GM19372 (cell line): ENCODE data around the gene MOB3B.

Source experiments
- ATAC-seq: cut with Tn5 transposase; IDR thresholded peaks from one replicate; pipeline ENCODE4 v1.9.1; 2021; ENCODE audit warnings: mild to moderate bottlenecking, low read depth, moderate library complexity; ENCODE audit not compliant: unreplicated experiment

The MOB3B gene

DNA sequence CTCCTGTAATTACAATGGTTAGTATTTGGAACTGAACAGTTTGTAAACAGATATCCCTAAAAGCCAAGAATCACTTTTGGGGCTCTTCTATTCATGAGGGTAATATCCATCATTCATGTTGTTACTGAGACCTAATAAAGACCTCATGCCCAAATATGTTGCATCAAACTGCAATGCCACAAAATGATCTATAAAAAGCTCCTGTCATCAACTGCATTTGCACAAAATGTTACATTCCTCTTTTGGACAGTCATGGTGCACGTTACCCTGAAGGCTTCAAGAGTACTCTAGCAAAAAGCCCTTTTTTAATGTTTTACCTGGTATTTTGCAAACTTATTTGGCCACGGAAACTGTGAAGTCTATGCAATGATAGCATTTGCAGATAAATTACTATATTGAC is 218.4 kb downstream of the MOB3B start:
- no peak for ATAC-seq

DNA sequence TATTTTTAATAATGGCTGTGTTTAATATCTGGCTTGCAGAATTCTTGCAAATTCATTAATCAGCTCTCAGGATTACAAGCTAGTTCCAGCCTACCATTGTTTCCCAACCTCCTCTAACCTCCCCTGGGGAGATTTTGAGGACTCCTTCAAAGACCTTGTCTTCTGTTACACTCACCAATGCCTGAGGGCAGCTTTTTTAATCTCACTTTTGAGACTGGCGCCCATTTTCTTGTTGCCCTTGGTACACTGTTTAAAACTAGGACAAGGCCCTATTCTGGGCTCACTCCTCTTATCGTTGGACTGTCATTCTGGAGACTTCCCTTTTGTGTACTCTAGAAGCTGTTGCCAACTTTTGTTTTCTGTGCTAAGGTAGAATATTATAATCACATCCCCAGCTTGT is 219.0 kb downstream of the MOB3B start:
- ATAC-seq, result no peak

DNA sequence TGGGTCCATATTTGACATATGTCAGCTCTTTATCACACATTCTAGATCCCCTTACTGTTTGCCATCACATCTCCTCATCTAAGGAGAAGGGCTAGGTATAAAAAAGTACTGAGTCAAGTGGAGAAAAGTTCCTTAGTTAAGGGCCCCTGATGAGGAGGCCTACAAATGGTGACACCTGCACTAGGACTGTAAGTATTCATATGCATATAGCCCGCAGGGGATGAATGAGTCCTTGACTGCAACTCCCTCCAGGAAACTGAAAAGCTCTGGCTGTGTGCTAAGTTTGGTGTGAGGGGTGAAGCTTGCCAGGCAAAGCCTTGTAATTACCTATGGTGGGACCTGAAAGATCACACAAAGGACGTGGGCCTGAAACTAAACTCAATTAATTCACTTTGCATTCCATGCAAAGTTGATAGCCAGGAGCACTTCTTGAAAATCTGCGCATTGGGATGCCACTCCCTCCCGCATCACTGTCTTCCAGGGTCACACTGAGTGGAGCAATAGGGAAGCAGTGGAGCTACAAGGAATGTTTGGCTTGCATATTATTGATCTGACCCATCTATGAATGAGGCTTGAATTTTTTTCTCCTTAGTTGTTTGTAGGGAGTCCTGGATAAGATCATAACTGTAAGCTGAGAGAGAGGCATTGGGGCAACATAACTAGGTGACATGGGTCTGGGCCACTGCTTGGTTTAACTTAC is 220.8 kb downstream of the MOB3B start:
- ATAC-seq, result no peak

DNA sequence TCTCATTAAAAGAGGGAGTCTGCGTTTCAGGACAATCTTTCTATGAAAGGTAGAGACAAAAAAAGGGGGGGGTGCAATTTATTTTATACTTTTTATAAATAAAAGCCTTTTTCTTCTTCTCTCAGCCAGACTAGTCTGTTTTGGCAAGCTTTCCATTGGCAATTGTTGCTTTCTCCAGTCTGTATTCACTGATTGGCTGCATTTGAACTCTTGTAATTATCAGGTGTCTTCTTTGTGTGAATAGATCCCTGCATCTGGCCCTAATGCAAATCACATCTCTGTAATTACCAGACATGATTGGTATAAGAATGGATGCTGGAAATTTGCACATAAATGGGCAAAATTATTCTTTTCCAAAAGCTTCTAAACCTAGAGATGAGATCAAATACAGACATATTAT is 225.1 kb downstream of the MOB3B start:
- no peak for ATAC-seq

DNA sequence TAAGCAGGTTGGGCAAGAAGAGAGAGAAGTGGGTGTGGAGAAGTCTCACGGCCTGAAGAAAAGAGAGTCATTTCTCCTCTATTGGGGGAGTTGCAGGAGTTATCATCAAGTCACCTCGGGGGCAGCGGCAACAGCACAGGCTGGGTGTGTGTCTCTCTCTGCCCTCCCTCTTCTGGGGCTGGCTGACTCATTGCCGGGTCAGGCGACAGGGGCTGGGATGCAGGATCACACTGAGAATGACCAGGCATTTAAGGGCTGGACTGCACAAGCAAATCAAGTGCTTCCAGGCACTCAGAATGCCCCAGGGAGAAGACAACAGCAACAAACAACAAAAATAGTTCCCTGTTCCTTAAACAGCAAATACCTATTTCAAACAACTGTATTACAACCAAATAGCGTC is 226.4 kb downstream of the MOB3B start:
- no peak for ATAC-seq

DNA sequence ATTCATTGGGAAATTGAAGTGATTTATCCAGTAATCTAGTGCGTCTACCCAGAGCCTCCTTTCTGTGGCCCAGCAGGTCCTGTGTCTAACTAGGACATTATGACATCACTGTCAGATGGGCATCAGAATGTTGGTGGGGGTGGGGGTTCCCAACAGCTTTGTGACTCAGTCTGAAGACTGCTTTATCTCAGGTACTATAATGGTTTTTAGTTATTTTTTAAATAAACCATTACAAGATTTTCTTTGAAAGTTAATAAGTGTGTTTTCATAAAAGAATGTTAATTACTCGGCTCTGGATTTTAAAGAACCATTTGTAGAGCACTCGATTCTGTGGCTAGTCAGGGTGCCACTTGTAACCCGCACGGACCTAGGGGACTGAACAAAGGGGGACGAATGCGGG is 232.6 kb downstream of the MOB3B start, which contains the start of gene EQTN:
TSS of gene EQTN (minus strand) at position 101 of the 400 bp plus-strand sequence. CDS start at position 6, 95 bp downstream.
- no peak for ATAC-seq

DNA sequence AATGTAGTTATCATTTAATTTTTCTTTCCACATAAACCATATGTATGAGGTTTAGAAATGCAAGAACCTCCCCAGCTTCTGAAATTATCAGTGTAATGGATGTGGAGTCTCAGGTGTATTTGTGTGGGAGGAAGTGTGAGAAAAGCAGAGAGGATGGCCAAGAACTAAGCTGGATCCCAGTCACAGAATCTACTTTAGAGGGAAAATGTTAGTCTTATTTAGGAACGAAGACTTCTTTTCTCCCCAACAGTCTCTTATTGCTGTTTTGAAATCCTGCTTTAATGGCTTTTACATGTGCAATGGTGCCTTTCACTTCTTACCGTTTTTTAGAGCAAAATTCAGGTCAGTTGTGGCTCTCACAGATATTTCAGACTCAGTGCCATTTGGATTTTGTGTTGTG is 235.6 kb downstream of the MOB3B start:
- ATAC-seq, result no peak

DNA sequence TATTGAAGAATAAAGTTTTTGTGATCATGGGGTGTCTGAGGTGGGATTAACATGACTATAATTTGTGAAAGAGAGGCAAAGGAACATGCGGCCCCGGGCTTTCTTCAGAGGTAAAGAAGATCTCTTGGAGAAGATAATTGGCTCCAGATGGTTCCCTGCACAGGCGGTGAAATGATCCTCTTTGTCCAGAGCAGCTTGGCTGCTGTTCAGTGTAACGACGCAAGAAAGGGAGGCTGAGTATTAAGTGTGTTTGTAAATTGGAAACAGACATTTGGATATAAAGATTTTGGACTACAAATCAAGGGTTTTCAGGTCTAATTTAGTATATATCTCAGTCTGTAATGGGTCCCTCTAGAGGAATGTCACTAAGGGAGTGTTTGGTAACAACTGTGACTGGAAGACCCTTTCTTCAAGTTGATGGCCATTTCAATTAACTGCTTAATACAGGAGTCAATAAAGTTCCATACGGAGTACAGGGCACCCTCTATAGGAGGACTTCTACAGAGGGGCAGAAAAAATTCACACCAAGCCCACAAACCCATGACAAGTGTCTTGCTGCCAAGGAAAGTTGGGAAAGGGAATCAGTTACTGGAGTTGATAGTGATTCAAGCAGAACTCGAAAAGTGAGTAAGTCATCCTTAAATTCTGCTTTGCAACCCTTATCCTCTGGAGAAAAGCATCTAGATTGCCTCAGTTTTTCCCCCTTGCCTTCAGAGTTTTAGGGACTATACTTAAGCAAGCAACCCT is 236.8 kb downstream of the MOB3B start:
- ATAC-seq, result no peak

DNA sequence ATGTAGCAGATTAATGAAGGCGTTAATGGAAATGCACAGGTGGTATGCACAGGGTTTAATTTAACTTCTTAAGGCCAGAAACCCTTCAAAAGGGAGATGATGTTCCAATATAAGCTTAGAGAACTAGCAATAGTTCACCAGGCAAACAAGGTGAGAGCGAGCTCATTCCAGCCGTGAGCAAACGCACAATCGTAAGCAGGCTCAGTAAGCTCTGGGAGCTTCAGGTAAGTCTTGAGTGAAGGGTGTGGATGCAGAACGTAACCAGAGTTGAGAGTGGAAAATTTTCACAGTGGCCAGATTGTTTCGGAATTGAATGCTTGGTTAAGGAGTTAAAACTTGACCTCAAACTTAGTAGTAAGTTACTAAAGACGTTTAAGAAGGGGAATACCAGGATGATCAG is 238.3 kb downstream of the MOB3B start:
- ATAC-seq, result no peak

DNA sequence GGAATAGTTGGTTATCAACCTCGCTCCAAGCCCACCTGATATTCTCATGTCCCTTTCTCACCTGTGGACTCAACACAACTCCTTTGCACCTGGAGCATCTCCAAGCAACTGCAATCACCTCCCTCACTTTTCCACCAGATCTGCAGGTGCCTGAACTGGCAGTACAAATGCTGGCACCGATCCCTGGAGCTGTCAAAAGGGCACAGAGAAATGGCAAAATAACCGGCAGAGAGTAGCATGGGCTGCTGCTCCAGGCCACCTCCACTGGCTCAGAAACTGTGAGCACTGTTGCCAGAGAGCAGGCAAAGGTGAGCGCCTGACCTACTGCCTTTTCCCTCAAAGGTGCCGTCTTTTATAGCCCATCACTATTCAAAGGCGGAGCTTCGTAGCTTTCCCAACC is 247.3 kb downstream of the MOB3B start:
- ATAC-seq, result no peak

DNA sequence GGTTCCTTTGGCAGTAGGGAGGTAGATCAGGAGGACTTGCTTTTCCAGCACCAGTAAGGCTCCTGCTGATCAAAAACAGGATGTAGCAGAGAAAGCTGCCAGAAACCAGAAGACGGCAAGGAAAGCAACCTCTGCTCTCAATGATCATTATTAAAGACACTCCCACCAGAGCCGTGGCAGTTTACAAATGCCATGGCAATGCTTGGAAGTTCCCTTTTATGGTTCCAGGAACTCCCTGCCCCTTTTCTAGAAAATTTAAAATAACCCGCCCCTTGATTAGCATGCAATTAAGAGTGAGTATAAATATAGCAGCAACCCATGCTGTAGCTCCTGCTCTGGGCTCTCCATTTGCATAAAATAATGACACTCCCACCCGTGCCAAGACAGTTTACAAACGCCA is 248.8 kb downstream of the MOB3B start:
- no peak for ATAC-seq

DNA sequence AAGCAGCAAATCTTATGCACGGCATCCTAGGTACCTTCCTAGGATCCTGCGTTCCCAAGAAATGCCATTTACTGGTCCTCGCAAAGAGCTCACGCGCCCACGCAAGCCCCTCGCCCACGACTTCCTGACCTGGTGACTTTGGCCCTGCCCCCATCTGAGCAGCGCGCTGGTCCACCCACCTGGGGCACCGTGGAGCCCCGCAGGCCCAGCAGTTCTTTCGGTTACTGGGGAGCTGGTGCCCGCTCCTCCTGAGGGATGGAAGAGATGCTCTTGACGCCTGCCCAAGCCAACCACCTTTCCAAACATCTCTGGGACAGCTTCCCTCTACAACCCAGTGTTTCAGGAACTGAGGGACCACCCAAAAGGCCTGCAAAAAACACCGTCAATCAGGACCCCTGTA is 249.4 kb downstream of the MOB3B start:
- no peak for ATAC-seq

DNA sequence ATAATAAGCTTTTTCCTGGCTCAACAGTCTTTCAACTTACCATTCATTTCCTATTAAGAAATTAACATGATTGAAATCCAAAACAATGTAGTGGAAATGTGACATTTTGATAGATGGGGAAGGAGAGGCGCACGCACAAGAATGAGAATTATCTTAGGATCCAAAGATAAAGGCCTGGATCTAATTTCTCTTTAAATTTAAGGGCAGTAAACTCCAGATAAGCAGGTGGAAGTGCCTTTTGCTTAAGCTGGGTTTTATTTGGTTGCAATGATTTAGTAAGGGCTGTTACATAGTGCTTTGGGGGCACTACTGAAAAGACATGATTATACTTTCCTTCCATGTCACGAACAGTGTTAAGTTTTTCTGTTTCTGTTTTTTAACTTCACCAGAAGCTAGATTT is 250.0 kb downstream of the MOB3B start:
- ATAC-seq, result no peak

DNA sequence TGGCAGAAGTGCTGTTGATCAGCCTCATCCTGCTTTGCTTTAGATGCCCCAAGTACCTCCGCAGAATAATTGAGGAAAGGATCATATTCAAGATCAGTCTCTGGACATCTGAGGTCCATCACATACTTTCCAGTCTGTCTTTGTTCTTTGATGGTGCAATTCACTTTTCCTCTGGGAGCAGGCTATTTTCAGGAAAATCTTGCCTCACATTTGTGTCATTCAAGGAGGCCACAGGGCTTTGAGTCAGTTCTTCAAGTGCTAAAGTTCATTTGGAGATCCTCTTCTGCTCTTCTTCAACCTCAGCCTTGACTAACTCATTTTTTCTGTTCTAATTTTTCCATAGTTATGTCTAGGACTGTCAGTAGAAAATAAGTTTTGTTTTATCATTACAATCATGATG is 251.2 kb downstream of the MOB3B start:
- no peak for ATAC-seq

DNA sequence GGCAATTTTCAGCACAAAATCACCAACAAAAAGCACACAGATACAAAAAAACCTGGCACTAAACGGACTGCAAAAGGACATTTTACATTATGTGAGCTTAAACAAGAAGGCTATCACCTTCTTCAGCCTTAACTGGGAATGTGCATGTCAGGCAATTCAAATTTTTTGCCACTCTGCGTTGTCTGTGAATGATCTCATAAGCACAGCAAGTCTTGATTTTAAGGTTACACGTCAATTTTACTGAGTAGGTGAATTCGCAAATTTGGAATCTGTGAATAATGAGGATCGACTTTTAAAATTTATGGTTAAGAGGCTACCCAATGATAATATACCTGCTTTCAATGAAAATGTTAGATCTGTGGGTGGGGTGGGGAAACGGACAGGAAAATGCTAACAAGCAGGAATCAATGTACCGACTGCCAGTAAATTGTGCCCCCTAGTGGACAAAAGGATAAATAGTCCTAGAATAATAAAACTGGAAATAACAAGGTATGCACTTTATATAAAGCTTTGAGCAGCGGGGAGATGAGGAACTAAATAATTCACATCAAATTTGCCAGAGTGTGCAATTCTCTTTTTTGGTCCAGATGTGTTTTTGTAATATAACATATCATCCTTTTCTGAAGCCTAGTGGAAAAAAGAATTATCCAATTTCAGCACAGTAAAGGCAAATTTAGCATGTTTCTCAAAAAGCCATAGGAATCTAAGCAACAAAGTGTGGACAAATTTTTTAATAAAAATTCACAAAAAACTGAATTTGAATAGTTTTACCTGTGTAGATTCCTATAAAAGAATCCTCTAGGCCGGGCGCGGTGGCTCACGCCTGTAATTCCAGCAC is 253.2 kb downstream of the MOB3B start:
- no peak for ATAC-seq
